ENCODE data around the gene LARP4B.
"Not testable (repeated sequence)": the region's sequence is repeated elsewhere in the genome, so short reads cannot be mapped to it uniquely, and the experiment has no call there.

The LARP4B gene

DNA sequence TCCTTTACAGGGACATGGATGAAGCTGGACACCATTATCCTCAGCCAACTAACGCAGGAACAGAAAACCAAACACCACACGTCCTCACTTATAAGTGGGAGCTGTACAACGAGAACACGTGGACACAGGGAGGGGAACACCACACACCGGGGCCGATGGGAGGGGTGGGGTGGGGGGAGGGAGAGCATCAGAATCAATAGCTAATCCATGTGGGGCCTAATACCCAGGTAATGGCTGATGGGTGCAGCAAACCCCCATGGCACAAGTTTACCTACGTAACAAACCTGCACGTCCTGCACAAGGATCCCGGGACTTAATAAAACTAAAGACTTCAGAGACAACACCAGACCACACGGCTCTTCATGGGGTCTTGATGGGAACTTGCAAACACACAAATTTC lies 159.9 kb downstream of the LARP4B start:
- TF ChIP-seq, protein P1, sequence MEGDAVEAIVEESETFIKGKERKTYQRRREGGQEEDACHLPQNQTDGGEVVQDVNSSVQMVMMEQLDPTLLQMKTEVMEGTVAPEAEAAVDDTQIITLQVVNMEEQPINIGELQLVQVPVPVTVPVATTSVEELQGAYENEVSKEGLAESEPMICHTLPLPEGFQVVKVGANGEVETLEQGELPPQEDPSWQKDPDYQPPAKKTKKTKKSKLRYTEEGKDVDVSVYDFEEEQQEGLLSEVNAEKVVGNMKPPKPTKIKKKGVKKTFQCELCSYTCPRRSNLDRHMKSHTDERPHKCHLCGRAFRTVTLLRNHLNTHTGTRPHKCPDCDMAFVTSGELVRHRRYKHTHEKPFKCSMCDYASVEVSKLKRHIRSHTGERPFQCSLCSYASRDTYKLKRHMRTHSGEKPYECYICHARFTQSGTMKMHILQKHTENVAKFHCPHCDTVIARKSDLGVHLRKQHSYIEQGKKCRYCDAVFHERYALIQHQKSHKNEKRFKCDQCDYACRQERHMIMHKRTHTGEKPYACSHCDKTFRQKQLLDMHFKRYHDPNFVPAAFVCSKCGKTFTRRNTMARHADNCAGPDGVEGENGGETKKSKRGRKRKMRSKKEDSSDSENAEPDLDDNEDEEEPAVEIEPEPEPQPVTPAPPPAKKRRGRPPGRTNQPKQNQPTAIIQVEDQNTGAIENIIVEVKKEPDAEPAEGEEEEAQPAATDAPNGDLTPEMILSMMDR (IDR thresholded peaks at IDR 0.05; ENCODE audit: extremely low read depth, insufficient read depth, missing control alignments) = no peak
- in situ Hi-C loops (cut with MboI; ENCODE audit: low pct_unique_long_range_greater_than_20kb, low sequenced_read_pairs, unreplicated experiment) = no loop called here
- no peak for DNase-seq (ENCODE audit: low spot score)

DNA sequence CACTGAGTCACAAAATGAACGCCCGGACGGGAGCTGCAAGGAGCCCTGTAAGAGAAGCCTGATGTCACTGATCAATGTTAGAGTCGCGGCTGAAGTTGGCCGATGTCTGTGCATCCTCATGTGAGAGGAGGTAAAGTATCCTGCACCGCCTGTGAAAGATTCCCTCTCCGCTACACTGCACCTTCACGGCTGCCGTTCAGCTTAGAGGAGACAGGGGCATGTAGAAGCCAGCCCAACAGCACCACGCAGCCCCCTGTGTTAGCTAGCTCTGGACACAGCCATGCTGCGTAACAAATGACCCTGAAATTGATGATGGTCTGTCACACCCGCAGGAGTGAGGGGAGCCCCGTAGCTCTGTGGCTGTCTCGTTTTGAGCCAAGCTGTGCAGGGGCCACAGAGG lies 160.5 kb downstream of the LARP4B start:
- in situ Hi-C loops (cut with MboI; ENCODE audit: low pct_unique_long_range_greater_than_20kb, low sequenced_read_pairs, unreplicated experiment) = no loop called here
- DNase-seq (ENCODE audit: low spot score) = no peak
- TF ChIP-seq, protein P1 (IDR thresholded peaks at IDR 0.05; ENCODE audit: extremely low read depth, insufficient read depth, missing control alignments) = no peak

- DNase-seq (ENCODE audit: low spot score); in situ Hi-C loops (cut with MboI; ENCODE audit: low pct_unique_long_range_greater_than_20kb, low sequenced_read_pairs, unreplicated experiment): not testable (repeated sequence)
These were observed 161.3 kb downstream of the LARP4B start for GRCh38 chr10:770048-770712.

GRCh38 chr10:767794-768193 lies 163.7 kb downstream of the LARP4B start:
- in situ Hi-C loops (cut with MboI; ENCODE audit: low pct_unique_long_range_greater_than_20kb, low sequenced_read_pairs, unreplicated experiment) = no loop called here
- no peak for DNase-seq (ENCODE audit: low spot score)
- TF ChIP-seq, protein P1 (IDR thresholded peaks at IDR 0.05; ENCODE audit: extremely low read depth, insufficient read depth, missing control alignments) = no peak

DNA sequence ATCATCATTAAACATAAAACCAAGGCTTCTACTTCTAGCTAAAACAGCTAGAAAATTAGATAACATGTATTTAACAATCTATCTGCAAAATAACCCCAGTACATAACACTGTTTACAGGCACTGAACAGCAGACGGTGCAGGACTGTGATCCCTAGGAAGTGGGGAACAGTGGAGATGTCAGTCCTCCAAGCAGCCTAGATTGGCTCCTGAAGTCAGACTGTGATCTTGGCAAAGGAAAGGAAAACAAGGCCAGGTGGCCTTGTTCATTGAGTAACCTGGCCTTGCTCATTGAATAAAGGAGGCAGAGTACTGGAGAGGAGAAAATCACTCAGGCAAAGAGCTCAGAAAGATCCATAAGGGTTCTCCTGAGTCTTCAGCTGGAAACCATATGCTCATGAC lies 164.3 kb downstream of the LARP4B start:
- DNase-seq (ENCODE audit: low spot score) = no peak
- TF ChIP-seq, protein P1 (IDR thresholded peaks at IDR 0.05; ENCODE audit: extremely low read depth, insufficient read depth, missing control alignments) = no peak
- in situ Hi-C loops (cut with MboI; ENCODE audit: low pct_unique_long_range_greater_than_20kb, low sequenced_read_pairs, unreplicated experiment) = no loop called here

- no peak for DNase-seq (ENCODE audit: low spot score)
- in situ Hi-C loops (cut with MboI; ENCODE audit: low pct_unique_long_range_greater_than_20kb, low sequenced_read_pairs, unreplicated experiment) = no loop called here
- TF ChIP-seq, protein P1 (IDR thresholded peaks at IDR 0.05; ENCODE audit: extremely low read depth, insufficient read depth, missing control alignments) = no peak
These were observed 170.1 kb downstream of the LARP4B start for GRCh38 chr10:761376-761775.

- TF ChIP-seq, protein P1 (IDR thresholded peaks at IDR 0.05; ENCODE audit: extremely low read depth, insufficient read depth, missing control alignments) = no peak
- no peak for DNase-seq (ENCODE audit: low spot score)
- in situ Hi-C loops (cut with MboI; ENCODE audit: low pct_unique_long_range_greater_than_20kb, low sequenced_read_pairs, unreplicated experiment) = no loop called here
These were observed 170.9 kb downstream of the LARP4B start for GRCh38 chr10:760622-761021.
